ENCODE results near the gene TTBK1.

TTBK1 gene

GRCh38 chr6:43247114-43247999 lies 4.1 kb downstream of the TTBK1 start:
- Histone ChIP-seq H3K36me3 (ENCODE audit: insufficient read depth) (no peaks in the 10 kb centered on the region), H3K27ac (peak overlapping the region; percentile 35), H3K9ac (peak overlapping the region; percentile 69), H2AFZ (ENCODE audit: low read depth) (peak overlapping the region; percentile 88), H3K79me2 (ENCODE audit: insufficient read depth, low read depth) (no peaks in the 10 kb centered on the region), H3K4me1 (ENCODE audit: low read depth, poor library complexity, severe bottlenecking) (peaks cover 13% of the 10 kb centered on the region), H3K4me3 (IDR thresholded peaks at IDR 0.05; ENCODE audit: insufficient read depth, low read depth, low read length) (no peak overlapping the region), H3K27me3 (ENCODE audit: insufficient read depth, low read depth) (no peaks in the 10 kb centered on the region), H4K20me1 (ENCODE audit: insufficient read depth) (no peaks in the 10 kb centered on the region), H3K4me2 (peak overlapping the region; percentile 59)
- no peak for TF ChIP-seq CTCF (conservative IDR thresholded peaks at IDR 0.05; ENCODE audit: low read depth, low read length)

DNA sequence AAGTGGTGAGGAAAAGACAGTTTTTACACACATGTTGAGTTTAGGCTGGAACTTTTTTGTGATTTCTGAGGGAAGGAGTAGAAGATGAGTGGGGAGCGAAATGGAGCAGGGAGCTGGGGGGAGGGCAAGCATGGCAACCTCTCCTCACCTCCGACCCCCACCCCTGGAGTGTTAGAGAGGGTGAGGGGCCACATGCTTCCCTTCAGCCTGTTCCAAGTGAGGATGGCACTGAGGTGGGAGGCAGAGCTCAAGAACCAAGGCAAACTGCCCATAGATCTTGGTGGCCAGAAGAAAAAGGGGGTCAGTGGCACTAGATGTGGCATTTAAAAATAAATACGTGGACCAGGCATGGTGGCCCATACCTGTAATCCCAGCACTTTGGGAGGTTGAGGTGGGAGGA lies 4.8 kb downstream of the TTBK1 start:
- no peak overlapping the region for H3K4me3 ChIP-seq (IDR thresholded peaks at IDR 0.05; ENCODE audit: insufficient read depth, low read depth, low read length)
- H3K36me3 ChIP-seq (ENCODE audit: insufficient read depth): no peaks in the 10 kb centered on the region
- no peak for TF ChIP-seq CTCF (conservative IDR thresholded peaks at IDR 0.05; ENCODE audit: low read depth, low read length)
- peak overlapping the region; percentile 35; the same call in 1 of the 2 replicates for H3K27ac ChIP-seq
- no peaks in the 10 kb centered on the region for H3K79me2 ChIP-seq (ENCODE audit: insufficient read depth, low read depth)
- H3K9ac ChIP-seq: peak overlapping the region; percentile 69; the same call in 1 of the 2 replicates
- peaks cover 13% of the 10 kb centered on the region for H3K4me1 ChIP-seq (ENCODE audit: low read depth, poor library complexity, severe bottlenecking)
- peak overlapping the region; percentile 59 for H3K4me2 ChIP-seq
- peak overlapping the region; percentile 88 for H2AFZ ChIP-seq (ENCODE audit: low read depth)
- H3K27me3 ChIP-seq (ENCODE audit: insufficient read depth, low read depth): no peaks in the 10 kb centered on the region
- H4K20me1 ChIP-seq (ENCODE audit: insufficient read depth): no peaks in the 10 kb centered on the region

DNA sequence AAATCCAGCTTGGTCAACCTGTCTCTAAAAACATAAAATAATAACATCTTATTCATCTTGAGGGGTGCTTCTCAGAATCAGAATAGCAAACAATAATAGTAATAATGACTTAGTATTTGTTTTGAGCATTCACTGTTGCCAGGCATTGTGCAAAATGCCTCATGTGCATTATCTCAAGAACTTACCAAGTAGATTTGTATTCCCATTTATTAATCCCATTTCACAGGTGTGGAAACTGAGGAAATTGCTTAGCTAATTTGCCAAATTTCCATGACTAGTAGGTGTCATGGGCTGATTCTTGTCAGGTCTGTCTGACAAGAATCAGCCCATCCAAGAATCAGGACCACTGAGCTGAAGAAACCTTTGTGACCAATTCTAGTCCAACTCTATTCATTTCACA lies 5.5 kb downstream of the TTBK1 start:
- peaks cover 13% of the 10 kb centered on the region for H3K4me1 ChIP-seq (ENCODE audit: low read depth, poor library complexity, severe bottlenecking)
- H4K20me1 ChIP-seq (ENCODE audit: insufficient read depth): no peaks in the 10 kb centered on the region
- no peak overlapping the region for H3K4me3 ChIP-seq (IDR thresholded peaks at IDR 0.05; ENCODE audit: insufficient read depth, low read depth, low read length)
- no peak overlapping the region for H2AFZ ChIP-seq (ENCODE audit: low read depth)
- H3K27ac ChIP-seq: no peak overlapping the region
- no peak overlapping the region for H3K4me2 ChIP-seq
- H3K36me3 ChIP-seq (ENCODE audit: insufficient read depth): no peaks in the 10 kb centered on the region
- no peaks in the 10 kb centered on the region for H3K27me3 ChIP-seq (ENCODE audit: insufficient read depth, low read depth)
- no peak for TF ChIP-seq CTCF (conservative IDR thresholded peaks at IDR 0.05; ENCODE audit: low read depth, low read length)
- no peak overlapping the region for H3K9ac ChIP-seq
- H3K79me2 ChIP-seq (ENCODE audit: insufficient read depth, low read depth): no peaks in the 10 kb centered on the region

DNA sequence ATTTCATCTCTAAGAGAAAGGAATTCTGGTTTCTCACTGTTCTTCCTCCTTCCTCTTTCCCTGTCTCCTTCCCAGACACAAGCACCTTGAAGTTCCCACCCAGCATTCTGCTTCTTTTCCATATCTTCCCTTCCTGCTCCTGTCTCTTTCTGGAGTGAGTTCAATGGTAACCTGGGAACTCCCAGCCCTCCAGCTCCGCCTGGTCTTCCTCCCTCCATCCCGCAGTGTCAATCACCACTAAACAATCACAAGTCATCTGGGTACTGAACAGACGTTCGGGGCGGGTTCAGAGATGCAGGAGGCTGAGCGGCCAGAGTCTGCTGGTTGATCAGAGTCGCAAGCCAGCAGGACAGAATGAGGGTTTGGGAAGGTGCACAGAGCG lies 7.7 kb downstream of the TTBK1 start:
- peaks cover 11% of the 10 kb centered on the region for H3K4me1 ChIP-seq (ENCODE audit: low read depth, poor library complexity, severe bottlenecking)
- H3K4me2 ChIP-seq: no peak overlapping the region
- H3K27ac ChIP-seq: no peak overlapping the region
- H3K27me3 ChIP-seq (ENCODE audit: insufficient read depth, low read depth): no peaks in the 10 kb centered on the region
- no peak for TF ChIP-seq CTCF (conservative IDR thresholded peaks at IDR 0.05; ENCODE audit: low read depth, low read length)
- no peaks in the 10 kb centered on the region for H3K36me3 ChIP-seq (ENCODE audit: insufficient read depth)
- H4K20me1 ChIP-seq (ENCODE audit: insufficient read depth): no peaks in the 10 kb centered on the region
- H2AFZ ChIP-seq (ENCODE audit: low read depth): no peak overlapping the region
- no peak overlapping the region for H3K4me3 ChIP-seq (IDR thresholded peaks at IDR 0.05; ENCODE audit: insufficient read depth, low read depth, low read length)
- no peaks in the 10 kb centered on the region for H3K79me2 ChIP-seq (ENCODE audit: insufficient read depth, low read depth)
- H3K9ac ChIP-seq: no peak overlapping the region
